Measurements from ENCODE around the gene ZDHHC1. TPM values are rescaled to one million over a fixed set of nuclear protein-coding genes. Genes with fewer than 3 reads are reported as not detected.

ZDHHC1 gene
- total and polyA plus RNA-seq, 2 of the 13 experiments (the other 11 are each of a cell fraction or from before 2014, with no cell fraction given), result 0.51 to 1.1 TPM

- TF ChIP-seq ZNF281 (CRISPR knock-in tag; IDR thresholded peaks at IDR 0.05; ENCODE audit: borderline replicate concordance) (peak; percentile 69), YY1 (IDR thresholded peaks at IDR 0.05; ENCODE audit: insufficient read depth, insufficient replicate concordance, low read depth, low read length) (peak; percentile 15), ZNF550 (CRISPR knock-in tag; IDR thresholded peaks at IDR 0.05; ENCODE audit: borderline replicate concordance) (0 out of 2 replicates have a peak, but pooled peaks have one; percentile 81), MAFF (IDR thresholded peaks at IDR 0.05; ENCODE audit: low read depth, low read length) (0 out of 2 replicates have a peak, but pooled peaks have one; percentile 22), KLF16 (CRISPR knock-in tag; IDR thresholded peaks at IDR 0.05) (no peak), FOXC1 (CRISPR knock-in tag; IDR thresholded peaks at IDR 0.05; ENCODE audit: borderline replicate concordance) (no peak), POLR2G (IDR thresholded peaks at IDR 0.05; ENCODE audit: low read depth, low read length) (peak; percentile 66), SAP130 (CRISPR knock-in tag; IDR thresholded peaks at IDR 0.05; ENCODE audit: low read depth) (no peak), EZH2 (conservative IDR thresholded peaks at IDR 0.05; ENCODE audit: low read depth, low read length) (no peak), NKX3-1 (CRISPR knock-in tag; IDR thresholded peaks at IDR 0.05) (no peak), ETV5 (CRISPR knock-in tag; IDR thresholded peaks at IDR 0.05; ENCODE audit: borderline replicate concordance) (peak; percentile 53; the same call in 1 of the 2 replicates), ZFY (CRISPR knock-in tag; IDR thresholded peaks at IDR 0.05) (peak; percentile 42; the same call in 1 of the 2 replicates), POGZ (CRISPR knock-in tag; IDR thresholded peaks at IDR 0.05) (no peak), ZNF501 (CRISPR knock-in tag; IDR thresholded peaks at IDR 0.05) (no peak), MAX (IDR thresholded peaks at IDR 0.05) (0 out of 2 replicates have a peak, but pooled peaks have one; percentile 24), ZNF891 (CRISPR knock-in tag; IDR thresholded peaks at IDR 0.05) (0 out of 2 replicates have a peak, but pooled peaks have one; percentile 9), ZSCAN21 (CRISPR knock-in tag; IDR thresholded peaks at IDR 0.05; ENCODE audit: borderline replicate concordance) (no peak), ZBTB46 (CRISPR knock-in tag; IDR thresholded peaks at IDR 0.05; ENCODE audit: borderline replicate concordance) (no peak), PAWR (CRISPR knock-in tag; IDR thresholded peaks at IDR 0.05; ENCODE audit: borderline replicate concordance) (no peak), ARNTL (CRISPR knock-in tag; IDR thresholded peaks at IDR 0.05) (no peak), ZNF350 (CRISPR knock-in tag; IDR thresholded peaks at IDR 0.05; ENCODE audit: borderline replicate concordance, low read depth) (0 out of 2 replicates have a peak, but pooled peaks have one; percentile 23), ZNF296 (CRISPR knock-in tag; conservative IDR thresholded peaks at IDR 0.05) (0 out of 2 replicates have a peak, but pooled peaks have one; percentile 22), EED (CRISPR knock-in tag; IDR thresholded peaks at IDR 0.05) (0 out of 2 replicates have a peak, but pooled peaks have one; percentile 44), TCF12 (IDR thresholded peaks at IDR 0.05) (no peak), TCF12 (CRISPR knock-in tag; IDR thresholded peaks at IDR 0.05) (0 out of 2 replicates have a peak, but pooled peaks have one; percentile 6)
Observed at GRCh38 chr16:67431775-67432505, 15.7 kb upstream of the ZDHHC1 start (continued).

Measured in HepG2 (cell line).